Activated naive CD8-positive, alpha-beta T cell treated with anti-CD3 and anti-CD28 coated beads for 36 hours (primary cell): ENCODE results near the gene DDHD1. TPM values are rescaled to one million over a fixed set of nuclear protein-coding genes. Genes with fewer than 3 reads are reported as not detected.

Experiments used
- DNase-seq: peaks from one replicate; pipeline ENCODE4 v3.0.0; 2021
- H3K27ac Mint-ChIP-seq: one replicate; pipeline ENCODE4 v1.8.0; 2022; ENCODE audit warnings: mild to moderate bottlenecking, moderate library complexity, mixed read lengths
- H3K27me3 Mint-ChIP-seq: one replicate; pipeline ENCODE4 v1.8.0; 2022; ENCODE audit warnings: mild to moderate bottlenecking, mixed read lengths
- H3K36me3 Mint-ChIP-seq: one replicate; pipeline ENCODE4 v1.8.0; 2021; ENCODE audit warnings: mild to moderate bottlenecking, mixed read lengths
- H3K4me1 Mint-ChIP-seq: one replicate; pipeline ENCODE4 v1.8.0; 2021; ENCODE audit warnings: mixed read lengths
- H3K4me3 Mint-ChIP-seq: one replicate; pipeline ENCODE4 v1.8.0; 2022; ENCODE audit warnings: mild to moderate bottlenecking, moderate library complexity, mixed read lengths
- H3K9me3 Mint-ChIP-seq: one replicate; pipeline ENCODE4 v1.8.0; 2022; ENCODE audit warnings: mixed read lengths
- total RNA-seq, 2 experiments: library from RNA; stranded (reverse); gene quantifications; one replicate each; pipeline ENCODE4 v1.2.3, GENCODE V29; 2021

The DDHD1 gene
- total RNA-seq, 2 experiments from 2014 or later, result 29.2 to 34.7 TPM

- Mint-ChIP-seq H3K27me3 (no peaks in the 10 kb centered on the region), H3K36me3 (peaks cover 53% of the 10 kb centered on the region), H3K4me3 (no peak overlapping the region), H3K27ac (no peak overlapping the region), H3K9me3 (peaks cover 7% of the 10 kb centered on the region), H3K4me1 (peaks cover 13% of the 10 kb centered on the region)
- no peak for DNase-seq
Observed at GRCh38 chr14:53038629-53039028, 114.5 kb downstream of the DDHD1 start.

GRCh38 chr14:53037016-53037415, 116.1 kb downstream of the DDHD1 start:
- H3K27ac Mint-ChIP-seq, result no peak overlapping the region
- peaks cover 13% of the 10 kb centered on the region for H3K4me1 Mint-ChIP-seq
- peaks cover 7% of the 10 kb centered on the region for H3K9me3 Mint-ChIP-seq
- no peaks in the 10 kb centered on the region for H3K27me3 Mint-ChIP-seq
- no peak for DNase-seq
- H3K4me3 Mint-ChIP-seq, result no peak overlapping the region
- peaks cover 55% of the 10 kb centered on the region for H3K36me3 Mint-ChIP-seq

GRCh38 chr14:53035336-53036210, 117.5 kb downstream of the DDHD1 start:
- Mint-ChIP-seq H3K4me3 (no peak overlapping the region), H3K27ac (no peak overlapping the region)

GRCh38 chr14:53034688-53035230, 118.4 kb downstream of the DDHD1 start:
- peaks cover 49% of the 10 kb centered on the region for H3K36me3 Mint-ChIP-seq
- H3K9me3 Mint-ChIP-seq, result peaks cover 13% of the 10 kb centered on the region
- peaks cover 12% of the 10 kb centered on the region for H3K4me1 Mint-ChIP-seq
- DNase-seq, result no peak
- no peak overlapping the region for H3K4me3 Mint-ChIP-seq
- H3K27me3 Mint-ChIP-seq, result no peaks in the 10 kb centered on the region
- no peak overlapping the region for H3K27ac Mint-ChIP-seq

More at GRCh38 chr14:53035336-53036210, 117.5 kb downstream of the DDHD1 start:
- Mint-ChIP-seq H3K36me3 (peaks cover 49% of the 10 kb centered on the region), H3K9me3 (peaks cover 7% of the 10 kb centered on the region), H3K4me1 (peaks cover 13% of the 10 kb centered on the region), H3K27me3 (no peaks in the 10 kb centered on the region)
- DNase-seq, result no peak

GRCh38 chr14:53034036-53034435, 119.1 kb downstream of the DDHD1 start:
- Mint-ChIP-seq H3K9me3 (peaks cover 18% of the 10 kb centered on the region), H3K27me3 (no peaks in the 10 kb centered on the region), H3K27ac (no peak overlapping the region), H3K36me3 (peaks cover 46% of the 10 kb centered on the region), H3K4me1 (peaks cover 11% of the 10 kb centered on the region), H3K4me3 (no peak overlapping the region)
- DNase-seq, result no peak

GRCh38 chr14:53032838-53033390, 120.2 kb downstream of the DDHD1 start:
- Mint-ChIP-seq H3K27me3 (no peaks in the 10 kb centered on the region), H3K4me3 (no peak overlapping the region), H3K36me3 (peaks cover 39% of the 10 kb centered on the region), H3K9me3 (peaks cover 21% of the 10 kb centered on the region), H3K27ac (no peak overlapping the region), H3K4me1 (peaks cover 13% of the 10 kb centered on the region)
- DNase-seq, result no peak

GRCh38 chr14:53032161-53032803, 120.8 kb downstream of the DDHD1 start:
- Mint-ChIP-seq H3K36me3 (peaks cover 38% of the 10 kb centered on the region), H3K27ac (no peak overlapping the region), H3K4me3 (no peak overlapping the region), H3K9me3 (peaks cover 15% of the 10 kb centered on the region), H3K27me3 (no peaks in the 10 kb centered on the region), H3K4me1 (peaks cover 19% of the 10 kb centered on the region)
- DNase-seq, result no peak

- DNase-seq, result no peak
- Mint-ChIP-seq H3K9me3 (peaks cover 14% of the 10 kb centered on the region), H3K27ac (no peak overlapping the region), H3K4me3 (no peak overlapping the region), H3K36me3 (peaks cover 29% of the 10 kb centered on the region), H3K4me1 (peaks cover 10% of the 10 kb centered on the region), H3K27me3 (no peaks in the 10 kb centered on the region)
Observed at GRCh38 chr14:53027562-53027961, 125.6 kb downstream of the DDHD1 start.

GRCh38 chr14:53027041-53027440, 126.1 kb downstream of the DDHD1 start:
- Mint-ChIP-seq H3K4me3 (no peak overlapping the region), H3K27me3 (no peaks in the 10 kb centered on the region), H3K36me3 (peaks cover 25% of the 10 kb centered on the region), H3K4me1 (peaks cover 10% of the 10 kb centered on the region), H3K9me3 (peaks cover 14% of the 10 kb centered on the region), H3K27ac (no peak overlapping the region)
- no peak for DNase-seq

GRCh38 chr14:53023325-53023724, 129.8 kb downstream of the DDHD1 start:
- H3K27me3 Mint-ChIP-seq, result no peaks in the 10 kb centered on the region
- H3K9me3 Mint-ChIP-seq, result no peaks in the 10 kb centered on the region
- no peak overlapping the region for H3K27ac Mint-ChIP-seq
- DNase-seq, result no peak
- H3K36me3 Mint-ChIP-seq, result peaks cover 12% of the 10 kb centered on the region
- peaks cover 9% of the 10 kb centered on the region for H3K4me1 Mint-ChIP-seq
- H3K4me3 Mint-ChIP-seq, result no peak overlapping the region

GRCh38 chr14:53022593-53022992, 130.5 kb downstream of the DDHD1 start:
- Mint-ChIP-seq H3K9me3 (no peaks in the 10 kb centered on the region), H3K36me3 (peaks cover 10% of the 10 kb centered on the region), H3K27me3 (no peaks in the 10 kb centered on the region), H3K27ac (no peak overlapping the region), H3K4me3 (no peak overlapping the region), H3K4me1 (peaks cover 5% of the 10 kb centered on the region)
- no peak for DNase-seq

- Mint-ChIP-seq H3K4me1 (no peaks in the 10 kb centered on the region), H3K36me3 (peaks cover 4% of the 10 kb centered on the region), H3K9me3 (no peaks in the 10 kb centered on the region), H3K4me3 (no peak overlapping the region), H3K27ac (no peak overlapping the region), H3K27me3 (no peaks in the 10 kb centered on the region)
- no peak for DNase-seq
Observed at GRCh38 chr14:53020193-53020932, 132.8 kb downstream of the DDHD1 start.

- DNase-seq, result no peak
- H3K4me1 Mint-ChIP-seq, result no peaks in the 10 kb centered on the region
- no peak overlapping the region for H3K27ac Mint-ChIP-seq
- H3K9me3 Mint-ChIP-seq, result no peaks in the 10 kb centered on the region
- peaks cover 4% of the 10 kb centered on the region for H3K36me3 Mint-ChIP-seq
- H3K27me3 Mint-ChIP-seq, result no peaks in the 10 kb centered on the region
- H3K4me3 Mint-ChIP-seq, result no peak overlapping the region
Observed at GRCh38 chr14:53019406-53019805, 133.7 kb downstream of the DDHD1 start.

- H3K9me3 Mint-ChIP-seq, result no peaks in the 10 kb centered on the region
Observed at GRCh38 chr14:53017837-53018236, 135.3 kb downstream of the DDHD1 start.

More at GRCh38 chr14:53017837-53018236, 135.3 kb downstream of the DDHD1 start:
- Mint-ChIP-seq H3K27ac (no peak overlapping the region), H3K36me3 (peaks cover 4% of the 10 kb centered on the region), H3K4me1 (no peaks in the 10 kb centered on the region), H3K4me3 (no peak overlapping the region), H3K27me3 (peaks cover 9% of the 10 kb centered on the region)
- no peak for DNase-seq
